H1 (cell line): ENCODE data around the gene SYT2. TPM values are rescaled to one million over a fixed set of nuclear protein-coding genes. Genes with fewer than 3 reads are reported as not detected.

Source experiments
- CTCF ChIA-PET: fragments of 300-600 bp; sonication (Branson Sonifier 250); formaldehyde crosslinking; loops from one replicate; lab custom pipeline; 2021; ENCODE audit not compliant: partially characterized antibody; lab: Charles Lee
- POLR2A ChIA-PET: fragments of 300-600 bp; sonication (Branson Sonifier 250); formaldehyde crosslinking; loops from one replicate; lab custom pipeline; 2021; ENCODE audit warnings: inconsistent platforms; ENCODE audit not compliant: partially characterized antibody; lab: Charles Lee
- DNase-seq, 2 experiments: peaks; one replicate each; pipeline versions ENCODE4 v3.0.0 to v3.0.0-alpha.2; 2010 to 2022; ENCODE audit warnings: low spot score in 2 of 2, low read depth in 1 of 2, mixed read lengths in 1 of 2
- FAIRE-seq: peaks from 2 replicates; lab custom pipeline; 2011; peaks lifted over from hg19 to GRCh38; lab: Jason Lieb, UNC
- H2AFZ ChIP-seq: 2 replicates; pipeline ENCODE4 v1.8.1; 2012; ENCODE audit warnings: low read length, inconsistent platforms
- H2AK5ac ChIP-seq: 2 replicates; pipeline ENCODE4 v1.6.1; 2013; ENCODE audit warnings: low read depth, low read length
- H2BK120ac ChIP-seq: replicated peaks from 2 replicates; pipeline ENCODE3; 2013; ENCODE audit warnings: low read depth, low read length, inconsistent platforms
- H2BK12ac ChIP-seq: 2 replicates; pipeline ENCODE4 v1.6.1; 2013; ENCODE audit warnings: low read depth, low read length
- H2BK15ac ChIP-seq: 2 replicates; pipeline ENCODE4 v1.6.1; 2013; ENCODE audit warnings: low read length
- H2BK20ac ChIP-seq: 2 replicates; pipeline ENCODE4 v1.6.1; 2013; ENCODE audit warnings: low read length
- H2BK5ac ChIP-seq: 2 replicates; pipeline ENCODE4 v1.6.1; 2013; ENCODE audit warnings: low read depth, low read length
- H3K14ac ChIP-seq: 2 replicates; pipeline ENCODE4 v1.6.1; 2013; ENCODE audit warnings: inconsistent platforms; ENCODE audit not compliant: insufficient read length
- H3K18ac ChIP-seq: 2 replicates; pipeline ENCODE4 v1.6.1; 2013; ENCODE audit warnings: low read length; ENCODE audit errors: extremely low read depth
- H3K23ac ChIP-seq: 2 replicates; pipeline ENCODE4 v1.6.1; 2013; ENCODE audit warnings: inconsistent platforms; ENCODE audit not compliant: insufficient read length
- H3K23me2 ChIP-seq: 2 replicates; pipeline ENCODE4 v1.6.1; 2013; ENCODE audit warnings: low read depth, low read length
- H3K27ac ChIP-seq: 2 replicates; pipeline ENCODE4 v1.6.1; 2011; ENCODE audit warnings: low read depth, low read length, inconsistent platforms
- H3K27me3 ChIP-seq, 4 experiments: replicated peaks in 1 of 4; 1 replicate in 1 of 4; 2 replicates in 3 of 4; pipeline versions ENCODE4 v1.6.1 to v1.8.1; 2011 to 2013; ENCODE audit warnings: low read length in 3 of 4, mild to moderate bottlenecking in 3 of 4, inconsistent platforms in 2 of 4, mixed read lengths in 2 of 4, moderate library complexity in 1 of 4; ENCODE audit not compliant: control insufficient read depth in 3 of 4, insufficient read depth in 3 of 4; ENCODE audit errors: extremely low read depth in 1 of 4
- H3K36me3 ChIP-seq, 4 experiments: 2 replicates each; pipeline versions ENCODE4 v1.6.1 to v1.8.1; 2011 to 2013; ENCODE audit warnings: mild to moderate bottlenecking in 4 of 4, low read length in 3 of 4, moderate library complexity in 2 of 4, control low read depth in 1 of 4, inconsistent platforms in 1 of 4; ENCODE audit not compliant: insufficient read depth in 4 of 4, control insufficient read depth in 2 of 4
- H3K4ac ChIP-seq: replicated peaks from 2 replicates; pipeline ENCODE3; 2013; ENCODE audit warnings: low read length, low read depth, mixed read lengths, inconsistent platforms; ENCODE audit not compliant: insufficient read length
- H3K4me1 ChIP-seq, 4 experiments: replicated peaks in 1 of 4; 1 replicate in 1 of 4; 2 replicates in 3 of 4; pipeline versions ENCODE4 v1.6.1 to v1.8.1; 2011 to 2013; ENCODE audit warnings: low read length in 3 of 4, inconsistent platforms in 2 of 4, mixed read lengths in 1 of 4; ENCODE audit not compliant: insufficient read depth in 4 of 4, control insufficient read depth in 3 of 4
- H3K4me2 ChIP-seq, 2 experiments: 2 replicates each; pipeline versions ENCODE4 v1.6.1 to v1.8.1; 2011 to 2013; ENCODE audit warnings: low read depth in 2 of 2, low read length in 2 of 2, control low read depth in 1 of 2, inconsistent platforms in 1 of 2, mild to moderate bottlenecking in 1 of 2; ENCODE audit not compliant: insufficient read depth in 1 of 2
- H3K4me3 ChIP-seq, 4 experiments: fragments of 200-600, 300-600 bp in 1 of 4; sonication (generic), shearing (Covaris generic), sonication (Bioruptor Twin) in 1 of 4; 2 replicates each; pipeline versions ENCODE4 v1.5.1 to v1.8.1; 2011 to 2016; ENCODE audit warnings: low read length in 4 of 4, low read depth in 3 of 4, control low read depth in 2 of 4, inconsistent platforms in 2 of 4, mild to moderate bottlenecking in 2 of 4, mixed read lengths in 1 of 4, moderate library complexity in 1 of 4; ENCODE audit not compliant: insufficient read depth in 2 of 4; ENCODE audit errors: extremely low read depth in 1 of 4
- H3K56ac ChIP-seq: replicated peaks from 2 replicates; pipeline ENCODE3; 2013; ENCODE audit warnings: low read depth, mild to moderate bottlenecking, mixed read lengths, low read length, inconsistent platforms; ENCODE audit not compliant: insufficient read length
- H3K79me1 ChIP-seq: 2 replicates; pipeline ENCODE4 v1.6.1; 2013; ENCODE audit warnings: low read depth, low read length, control low read depth
- H3K79me2 ChIP-seq, 2 experiments: 2 replicates each; pipeline versions ENCODE4 v1.6.1 to v1.8.1; 2012 to 2013; ENCODE audit warnings: low read length in 2 of 2, mild to moderate bottlenecking in 2 of 2, inconsistent platforms in 1 of 2; ENCODE audit not compliant: insufficient read depth in 2 of 2, control insufficient read depth in 1 of 2
- H3K9ac ChIP-seq, 4 experiments: replicated peaks in 1 of 4; 1 replicate in 1 of 4; 2 replicates in 3 of 4; pipeline versions ENCODE4 v1.6.1 to v1.8.1; 2011 to 2013; ENCODE audit warnings: low read depth in 3 of 4, low read length in 3 of 4, control low read depth in 2 of 4, mild to moderate bottlenecking in 2 of 4, moderate library complexity in 2 of 4, inconsistent platforms in 1 of 4; ENCODE audit errors: extremely low read depth in 1 of 4
- H3K9me3 ChIP-seq, 2 experiments: 2 replicates each; pipeline versions ENCODE4 v1.6.1 to v1.8.1; 2012 to 2013; ENCODE audit warnings: mild to moderate bottlenecking in 2 of 2, moderate library complexity in 2 of 2, control low read depth in 1 of 2, inconsistent platforms in 1 of 2, low read depth in 1 of 2, low read length in 1 of 2, mixed read lengths in 1 of 2; ENCODE audit not compliant: insufficient read depth in 2 of 2
- H4K20me1 ChIP-seq, 2 experiments: replicated peaks in 1 of 2; 2 replicates each; pipeline versions ENCODE3 to v1.8.1; 2011 to 2013; ENCODE audit warnings: inconsistent platforms in 2 of 2, low read length in 2 of 2, mild to moderate bottlenecking in 1 of 2; ENCODE audit not compliant: insufficient read depth in 2 of 2, control insufficient read depth in 1 of 2
- H4K5ac ChIP-seq: 2 replicates; pipeline ENCODE4 v1.6.1; 2013; ENCODE audit warnings: low read length, low read depth, mixed read lengths, inconsistent platforms; ENCODE audit not compliant: insufficient read length
- H4K8ac ChIP-seq: 2 replicates; pipeline ENCODE4 v1.8.0; 2013; ENCODE audit warnings: mild to moderate bottlenecking, moderate library complexity, low read length, inconsistent platforms; ENCODE audit not compliant: insufficient read depth; ENCODE audit errors: extremely low read depth
- H4K91ac ChIP-seq: replicated peaks from 2 replicates; pipeline ENCODE3; 2013; ENCODE audit warnings: low read length, mixed read lengths, inconsistent platforms; ENCODE audit not compliant: insufficient read length
- BRCA1 ChIP-seq: IDR thresholded peaks from 2 replicates; pipeline ENCODE4 v1.6.1; 2012; ENCODE audit warnings: low read depth, low read length, improper control_type of control experiment
- SAP30 ChIP-seq: fragments of 300-600 bp; sonication (generic); IDR thresholded peaks from 2 replicates; pipeline ENCODE4 v1.7.1; 2012; ENCODE audit warnings: low read length, moderate library complexity, mild to moderate bottlenecking, inconsistent platforms; ENCODE audit not compliant: insufficient read depth, insufficient replicate concordance
- SIN3A ChIP-seq, 2 experiments: IDR thresholded peaks in 1 of 2; conservative IDR thresholded peaks in 1 of 2; 2 replicates each; pipeline ENCODE4 v1.6.1; 2011 to 2012; ENCODE audit warnings: low read length in 2 of 2, improper control_type of control experiment in 1 of 2, low read depth in 1 of 2, mild to moderate bottlenecking in 1 of 2
- SP1 ChIP-seq: IDR thresholded peaks from 2 replicates; pipeline ENCODE4 v1.6.1; 2011; ENCODE audit warnings: low read depth, low read length
- TAF7 ChIP-seq: optimal IDR thresholded peaks from 2 replicates; pipeline ENCODE3; 2011; ENCODE audit warnings: low read depth, mild to moderate bottlenecking, inconsistent platforms, low read length, moderate library complexity, borderline replicate concordance
- WGBS, 2 experiments: shearing (Covaris generic) in 1 of 2; methylation state at CpG; one replicate each; pipeline versions ENCODE4 v1.1.6 to v1.1.7; 2013 to 2015; ENCODE audit warnings: low lambda C conversion rate in 2 of 2, mixed read lengths in 2 of 2, inconsistent platforms in 1 of 2, low coverage in 1 of 2, missing lambda C conversion rate in 1 of 2; ENCODE audit not compliant: insufficient replicate concordance in 2 of 2, insufficient coverage in 1 of 2, insufficient read length in 1 of 2; ENCODE audit errors: extremely low coverage in 1 of 2, missing lambda C conversion rate in 1 of 2; 5-methylcytosine and 5-hydroxymethylcytosine counted together
- polyA plus RNA-seq, 7 experiments: library from polyadenylated mRNA; depleted of rRNA in 3 of 7; stranded (reverse) in 5 of 7; unstranded in 2 of 7; fragments of >200 nt in 5 of 7; fragments of 200-250 nt in 2 of 7; gene quantifications; 1 replicate in 5 of 7; 2 replicates in 1 of 7; 4 replicates in 1 of 7; pipeline versions ENCODE4 v1.2.1 to v1.2.3, GENCODE V29; 2011 to 2013; ENCODE audit warnings: missing spikeins in 2 of 7, mixed read lengths in 2 of 7
- total RNA-seq: library from RNA; stranded (reverse); fragmentation: NEBNext Ultra II Directional; extraction: Animal tissue kit (Norgen Biotek cat#: 25700); gene quantifications from 2 replicates; pipeline ENCODE4 v1.2.1, GENCODE V29; 2021

SYT2 gene
- total and polyA plus RNA-seq, 2 of the 8 experiments (the other 6 are each of a cell fraction or from before 2014, with no cell fraction given) = 2.8 to 11.0 TPM

DNA sequence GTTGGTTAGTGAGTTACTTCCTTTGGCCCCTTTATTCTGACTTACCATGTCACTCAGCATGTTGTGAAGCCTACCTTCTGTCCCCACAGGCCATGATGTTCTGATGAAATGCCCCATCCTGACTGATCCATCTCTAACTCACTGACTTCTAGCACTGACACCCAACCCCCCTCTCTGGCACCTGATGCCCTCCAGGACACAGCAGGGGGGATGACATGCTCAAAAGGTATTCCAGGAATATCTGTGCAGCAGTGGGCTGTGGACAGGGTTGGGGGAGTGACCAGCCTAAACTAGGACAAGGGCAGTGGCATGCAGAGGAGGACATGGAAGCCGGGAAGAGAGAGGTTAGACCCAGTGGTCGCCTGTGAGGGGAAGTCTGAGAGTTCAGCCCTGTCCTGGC is 25.5 kb downstream of the SYT2 start:
- Histone ChIP-seq H2BK12ac (no peak overlapping the region), H2BK120ac (no peak overlapping the region), H2BK5ac (no peak overlapping the region), H4K5ac (no peak overlapping the region), H3K9me3 (no peaks in the 10 kb centered on the region), H3K18ac (no peak overlapping the region), H3K23me2 (no peaks in the 10 kb centered on the region), H4K8ac (no peak overlapping the region), H3K4me1 (peaks cover 3 to 19% (median 7%) of the 10 kb centered on the region in 4 experiments; a peak in 5 of 7 replicates), H3K36me3 (no peaks in the 10 kb centered on the region), H3K79me2 (no peaks in the 10 kb centered on the region), H3K56ac (no peak overlapping the region), H2BK15ac (no peak overlapping the region), H3K14ac (no peak overlapping the region), H2BK20ac (no peak overlapping the region), H2AK5ac (no peak overlapping the region), H3K79me1 (no peaks in the 10 kb centered on the region; the same call in 1 of the 2 replicates), H2AFZ (no peak overlapping the region), H3K4me2 (no peak overlapping the region), H3K27ac (no peak overlapping the region), H3K9ac (no peak overlapping the region), H4K91ac (no peak overlapping the region), H4K20me1 (peaks cover 3 to 4% of the 10 kb centered on the region in 2 experiments), H3K4me3 (no peak overlapping the region), H3K27me3 (no peaks in the 10 kb centered on the region), H3K23ac (no peak overlapping the region), H3K4ac (no peak overlapping the region)
- no peak for TF ChIP-seq TAF7
- TF ChIP-seq SP1 = no peak
- no peak for TF ChIP-seq BRCA1
- TF ChIP-seq SAP30 = no peak
- TF ChIP-seq SIN3A (conservative IDR thresholded peaks at IDR 0.05 in 1 of 2, IDR thresholded peaks at IDR 0.05 in 1 of 2; ENCODE audit: low read depth in 1 of 2, low read length in 2 of 2) = no peak
- WGBS, 2 experiments = 84% methylated on average over 2 of the region's 2 CpGs; no CpG with 5 or more reads in 1 of the 2 experiments
- DNase-seq (no peak), FAIRE-seq (no peak)
- POLR2A ChIA-PET = no interaction called here
- CTCF ChIA-PET = interaction anchor here (0.7 to 7.8 kb wide), 2 partner anchors 17 to 25 kb away, joined by 3 to 94 read pairs; no protein-coding TSS in a partner anchor
